ENCODE data around the gene MB21D2.

MB21D2 gene

GRCh38 chr3:192802957-192803899, 114.4 kb downstream of the MB21D2 start:
- Histone ChIP-seq H3F3A (ENCODE audit: insufficient read depth, low read length) (no peaks in the 10 kb centered on the region), H3K4me1 (ENCODE audit: insufficient read depth, low read length, severe bottlenecking) (no peaks in the 10 kb centered on the region), H3K27ac (ENCODE audit: low read depth, low read length, poor library complexity, severe bottlenecking) (no peak overlapping the region), H3K4me3 (ENCODE audit: low read depth, low read length, poor library complexity, severe bottlenecking) (no peak overlapping the region), H3K9me3 (ENCODE audit: low read length) (no peaks in the 10 kb centered on the region), H3K9me2 (ENCODE audit: low read depth, low read length) (no peaks in the 10 kb centered on the region), H2AFZ (ENCODE audit: low read length) (no peak overlapping the region), H3K36me3 (ENCODE audit: insufficient read depth, low read length) (no peaks in the 10 kb centered on the region), H3K9ac (ENCODE audit: low read length) (no peak overlapping the region), H3K4me2 (ENCODE audit: low read length) (no peak overlapping the region), H4K20me1 (ENCODE audit: insufficient read depth, low read length) (no peaks in the 10 kb centered on the region), H3K79me2 (ENCODE audit: insufficient read depth, low read length) (no peaks in the 10 kb centered on the region), H3K27me3 (ENCODE audit: insufficient read depth, low read length) (no peaks in the 10 kb centered on the region; the same call in 1 of the 2 replicates)
- TF ChIP-seq EZH2 (IDR thresholded peaks at IDR 0.05; ENCODE audit: borderline replicate concordance, low read length) (no peak), CTCF (IDR thresholded peaks at IDR 0.05; ENCODE audit: low read length) (peak; percentile 60; the same call in 1 of the 2 replicates)

GRCh38 chr3:192801985-192802384, 115.7 kb downstream of the MB21D2 start:
- Histone ChIP-seq H3K36me3 (ENCODE audit: insufficient read depth, low read length) (no peaks in the 10 kb centered on the region), H3F3A (ENCODE audit: insufficient read depth, low read length) (no peaks in the 10 kb centered on the region), H3K9me3 (ENCODE audit: low read length) (no peaks in the 10 kb centered on the region), H3K9ac (ENCODE audit: low read length) (no peak overlapping the region), H3K27me3 (ENCODE audit: insufficient read depth, low read length) (no peaks in the 10 kb centered on the region; the same call in 1 of the 2 replicates), H3K4me1 (ENCODE audit: insufficient read depth, low read length, severe bottlenecking) (no peaks in the 10 kb centered on the region), H3K4me3 (ENCODE audit: low read depth, low read length, poor library complexity, severe bottlenecking) (no peak overlapping the region), H3K4me2 (ENCODE audit: low read length) (no peak overlapping the region), H2AFZ (ENCODE audit: low read length) (no peak overlapping the region), H3K27ac (ENCODE audit: low read depth, low read length, poor library complexity, severe bottlenecking) (no peak overlapping the region), H3K9me2 (ENCODE audit: low read depth, low read length) (no peaks in the 10 kb centered on the region), H3K79me2 (ENCODE audit: insufficient read depth, low read length) (no peaks in the 10 kb centered on the region), H4K20me1 (ENCODE audit: insufficient read depth, low read length) (no peaks in the 10 kb centered on the region)
- TF ChIP-seq CTCF (IDR thresholded peaks at IDR 0.05; ENCODE audit: low read length) (no peak), EZH2 (IDR thresholded peaks at IDR 0.05; ENCODE audit: borderline replicate concordance, low read length) (no peak)

- H3K4me3 ChIP-seq (ENCODE audit: low read depth, low read length, poor library complexity, severe bottlenecking) = no peak overlapping the region
- no peaks in the 10 kb centered on the region for H3F3A ChIP-seq (ENCODE audit: insufficient read depth, low read length)
- H3K9me3 ChIP-seq (ENCODE audit: low read length) = no peaks in the 10 kb centered on the region
- TF ChIP-seq EZH2 (IDR thresholded peaks at IDR 0.05; ENCODE audit: borderline replicate concordance, low read length) = no peak
- TF ChIP-seq CTCF (IDR thresholded peaks at IDR 0.05; ENCODE audit: low read length) = no peak
- no peaks in the 10 kb centered on the region for H4K20me1 ChIP-seq (ENCODE audit: insufficient read depth, low read length)
- no peak overlapping the region for H2AFZ ChIP-seq (ENCODE audit: low read length)
- no peaks in the 10 kb centered on the region; the same call in 1 of the 2 replicates for H3K27me3 ChIP-seq (ENCODE audit: insufficient read depth, low read length)
- H3K79me2 ChIP-seq (ENCODE audit: insufficient read depth, low read length) = no peaks in the 10 kb centered on the region
- H3K9me2 ChIP-seq (ENCODE audit: low read depth, low read length) = no peaks in the 10 kb centered on the region
- H3K9ac ChIP-seq (ENCODE audit: low read length) = no peak overlapping the region
- H3K4me2 ChIP-seq (ENCODE audit: low read length) = no peak overlapping the region
- no peak overlapping the region for H3K27ac ChIP-seq (ENCODE audit: low read depth, low read length, poor library complexity, severe bottlenecking)
- no peaks in the 10 kb centered on the region for H3K4me1 ChIP-seq (ENCODE audit: insufficient read depth, low read length, severe bottlenecking)
- no peaks in the 10 kb centered on the region for H3K36me3 ChIP-seq (ENCODE audit: insufficient read depth, low read length)
Observed at GRCh38 chr3:192799721-192800120, 117.9 kb downstream of the MB21D2 start.

Data from OCI-LY1 (cell line).